Thoracic aorta (tissue), 2 donors: ENCODE measurements around the gene TRAF2. TPM values are rescaled to one million over a fixed set of nuclear protein-coding genes. Genes with fewer than 3 reads are reported as not detected.

Experiments used
- ATAC-seq: fragments of 150-250 bp; one replicate; pipeline ENCODE4 v1.8.0; 2017; ENCODE audit warnings: low read depth; ENCODE audit not compliant: insufficient number of reproducible peaks, low FRiP score
- DNase-seq: peaks from one replicate; pipeline ENCODE4 v3.0.0-alpha.2; 2020; ENCODE audit warnings: low spot score
- H3K27ac ChIP-seq, 2 donors: fragments of 200-600 bp; sonication (generic); 1 replicate in 1 of 2; 2 replicates in 1 of 2; pipeline ENCODE4 v1.5.1; 2016; ENCODE audit warnings: mild to moderate bottlenecking in 2 of 2, moderate library complexity in 2 of 2
- H3K27me3 ChIP-seq: fragments of 200-600 bp; sonication (generic); replicated peaks from 2 replicates; pipeline ENCODE4 v1.6.0; 2016; ENCODE audit warnings: mild to moderate bottlenecking; ENCODE audit not compliant: insufficient read depth
- H3K36me3 ChIP-seq: fragments of 200-600 bp; sonication (generic); one replicate; pipeline ENCODE4 v1.5.1; 2016
- H3K4me1 ChIP-seq, 2 donors: fragments of 200-600 bp; sonication (generic); 1 replicate in 1 of 2; 2 replicates in 1 of 2; pipeline versions ENCODE4 v1.5.1 to v1.6.0; 2016; ENCODE audit warnings: low read depth in 2 of 2, mild to moderate bottlenecking in 1 of 2; ENCODE audit not compliant: control insufficient read depth in 1 of 2
- H3K4me3 ChIP-seq: fragments of 200-600 bp; sonication (generic); 2 replicates; pipeline ENCODE4 v1.5.1; 2016; ENCODE audit warnings: mild to moderate bottlenecking
- H3K9me3 ChIP-seq: fragments of 200-600 bp; sonication (generic); 2 replicates; pipeline ENCODE4 v1.5.1; 2016
- CTCF ChIP-seq: fragments of 200-600 bp; sonication (generic); IDR thresholded peaks from one replicate; pipeline ENCODE4 v1.5.1; 2019; ENCODE audit warnings: antibody characterized with exemption
- total RNA-seq, 2 donors: library from RNA; depleted of rRNA; stranded (reverse); fragments of >200 nt; gene quantifications; one replicate each; pipeline versions ENCODE4 v1.1.0 to v1.2.3, GENCODE V29; 2016

The TRAF2 gene
- total RNA-seq, 2 donors from 2014 or later = 11.6 to 12.9 TPM

- H3K4me1 ChIP-seq = peaks cover 3 to 14% of the 10 kb centered on the region in 2 donors
- DNase-seq = no peak
- TF ChIP-seq CTCF = no peak
Measured at GRCh38 chr9:136888454-136888853, 2.1 kb downstream of the TRAF2 start.

GRCh38 chr9:136889858-136890257, 3.5 kb downstream of the TRAF2 start:
- peaks cover 3 to 14% of the 10 kb centered on the region in 2 donors for H3K4me1 ChIP-seq
- H3K27ac ChIP-seq = no peak overlapping the region
- H3K36me3 ChIP-seq = no peaks in the 10 kb centered on the region
- ATAC-seq (no peak), DNase-seq (no peak)
- no peak for TF ChIP-seq CTCF
- H3K27me3 ChIP-seq = no peaks in the 10 kb centered on the region
- H3K4me3 ChIP-seq = no peak overlapping the region
- no peaks in the 10 kb centered on the region for H3K9me3 ChIP-seq

More at GRCh38 chr9:136888454-136888853, 2.1 kb downstream of the TRAF2 start:
- Histone ChIP-seq H3K9me3 (no peaks in the 10 kb centered on the region), H3K27ac (no peak overlapping the region), H3K4me3 (no peak overlapping the region), H3K36me3 (no peaks in the 10 kb centered on the region), H3K27me3 (no peaks in the 10 kb centered on the region)
- no peak for ATAC-seq

GRCh38 chr9:136890661-136891060, 4.3 kb downstream of the TRAF2 start:
- no peak for TF ChIP-seq CTCF
- H3K4me3 ChIP-seq = no peak overlapping the region
- ATAC-seq (no peak), DNase-seq (no peak)
- H3K27me3 ChIP-seq = no peaks in the 10 kb centered on the region
- no peak overlapping the region for H3K27ac ChIP-seq
- H3K9me3 ChIP-seq = no peaks in the 10 kb centered on the region
- peaks cover 3% of the 10 kb centered on the region for H3K36me3 ChIP-seq
- peaks cover 3 to 10% of the 10 kb centered on the region in 2 donors for H3K4me1 ChIP-seq

- ATAC-seq (no peak), DNase-seq (no peak)
- Histone ChIP-seq H3K27ac (no peak overlapping the region), H3K27me3 (no peaks in the 10 kb centered on the region), H3K4me3 (no peak overlapping the region), H3K36me3 (peaks cover 3% of the 10 kb centered on the region), H3K4me1 (peaks cover 0 to 10% of the 10 kb centered on the region in 2 donors), H3K9me3 (no peaks in the 10 kb centered on the region)
- TF ChIP-seq CTCF = no peak
Measured at GRCh38 chr9:136896027-136896426, 9.7 kb downstream of the TRAF2 start.

- DNase-seq (no peak), ATAC-seq (no peak)
- no peaks in the 10 kb centered on the region for H3K27me3 ChIP-seq
- no peak overlapping the region for H3K4me3 ChIP-seq
- H3K36me3 ChIP-seq = peaks cover 3% of the 10 kb centered on the region
- H3K9me3 ChIP-seq = no peaks in the 10 kb centered on the region
- H3K27ac ChIP-seq = no peak overlapping the region
- H3K4me1 ChIP-seq = peaks cover 18 to 36% of the 10 kb centered on the region in 2 donors
- TF ChIP-seq CTCF = no peak
Measured at GRCh38 chr9:136898483-136899100, 12.3 kb downstream of the TRAF2 start.
